Measurements from ENCODE around the gene XRN2.

The XRN2 gene

GRCh38 chr20:21303061-21303871 is at the start of gene XRN2:
Gene XRN2, plus strand, starts transcription at chr20:21303331. Its CDS starts 68 bp downstream, at chr20:21303399.
- DNase-seq = peak; percentile 90 to 91

- no peak for DNase-seq
Measured at GRCh38 chr20:21257192-21257591, 45.9 kb upstream of the XRN2 start.

- no peak for DNase-seq
Measured at GRCh38 chr20:21258411-21258810, 44.7 kb upstream of the XRN2 start.

GRCh38 chr20:21259346-21259745 is 43.8 kb upstream of the XRN2 start:
- DNase-seq = no peak

- no peak for DNase-seq
Measured at GRCh38 chr20:21262812-21263211, 40.3 kb upstream of the XRN2 start.

- DNase-seq = peak; percentile 14 to 62
Measured at GRCh38 chr20:21265261-21266190, 37.6 kb upstream of the XRN2 start.

GRCh38 chr20:21266191-21266536 is 37.0 kb upstream of the XRN2 start:
- no peak for DNase-seq

GRCh38 chr20:21269772-21270171 is 33.4 kb upstream of the XRN2 start:
- no peak for DNase-seq

- no peak for DNase-seq
Measured at GRCh38 chr20:21270806-21271205, 32.3 kb upstream of the XRN2 start.

- DNase-seq = no peak
Measured at GRCh38 chr20:21272279-21272678, 30.9 kb upstream of the XRN2 start.

GRCh38 chr20:21272679-21273078 is 30.5 kb upstream of the XRN2 start:
- no peak for DNase-seq

GRCh38 chr20:21273755-21274386 is 29.3 kb upstream of the XRN2 start:
- no peak for DNase-seq

GRCh38 chr20:21278829-21279228 is 24.3 kb upstream of the XRN2 start:
- no peak for DNase-seq

- DNase-seq = no peak
Measured at GRCh38 chr20:21279706-21280521, 23.2 kb upstream of the XRN2 start.

- DNase-seq = no peak
Measured at GRCh38 chr20:21280522-21281016, 22.6 kb upstream of the XRN2 start.

- DNase-seq = no peak
Measured at GRCh38 chr20:21286775-21287174, 16.4 kb upstream of the XRN2 start.

GRCh38 chr20:21288587-21289370 is 14.4 kb upstream of the XRN2 start:
- DNase-seq = no peak

GRCh38 chr20:21289651-21290050 is 13.5 kb upstream of the XRN2 start:
- DNase-seq = no peak

GRCh38 chr20:21291026-21291425 is 12.1 kb upstream of the XRN2 start:
- DNase-seq = no peak

- no peak for DNase-seq
Measured at GRCh38 chr20:21294755-21295154, 8.4 kb upstream of the XRN2 start.

GRCh38 chr20:21301940-21302663 is 1.0 kb upstream of the XRN2 start:
- DNase-seq = no peak

All from NCI-H524 (cell line).